ENCODE results near the gene BANK1. TPM values are rescaled to one million over a fixed set of nuclear protein-coding genes. Genes with fewer than 3 reads are reported as not detected.

BANK1 gene
- total and polyA plus RNA-seq, 2 of the 8 experiments (the other 6 are each of a cell fraction or from before 2014, with no cell fraction given) = 0.59 to 0.93 TPM

- DNase-seq (ENCODE audit: low read depth in 1 of 2, low spot score in 2 of 2) (no peak), FAIRE-seq (no peak)
- Histone ChIP-seq H3K4me1 (replicated peaks in 1 of 4; ENCODE audit: control insufficient read depth in 3 of 4, insufficient read depth in 4 of 4, low read length in 3 of 4) (no peaks in the 10 kb centered on the region), H2AFZ (ENCODE audit: low read length) (no peak overlapping the region), H3K4me3 (ENCODE audit: extremely low read depth in 1 of 4, insufficient read depth in 2 of 4, low read depth in 3 of 4, low read length in 4 of 4) (no peak overlapping the region), H3K9me3 (ENCODE audit: insufficient read depth in 2 of 2, low read depth in 1 of 2, low read length in 1 of 2) (no peaks in the 10 kb centered on the region), H2BK5ac (ENCODE audit: low read depth, low read length) (no peak overlapping the region), H2BK20ac (ENCODE audit: low read length) (no peak overlapping the region), H2AK5ac (ENCODE audit: low read depth, low read length) (no peak overlapping the region), H3K79me2 (ENCODE audit: control insufficient read depth in 1 of 2, insufficient read depth in 2 of 2, low read length in 2 of 2) (no peaks in the 10 kb centered on the region), H3K23ac (ENCODE audit: insufficient read length) (no peak overlapping the region), H3K9ac (replicated peaks in 1 of 4; ENCODE audit: extremely low read depth in 1 of 4, low read depth in 3 of 4, low read length in 3 of 4) (no peak overlapping the region), H3K18ac (ENCODE audit: extremely low read depth, low read length) (no peak overlapping the region), H3K14ac (ENCODE audit: insufficient read length) (no peak overlapping the region), H3K4me2 (ENCODE audit: insufficient read depth in 1 of 2, low read depth in 2 of 2, low read length in 2 of 2) (no peak overlapping the region), H3K27me3 (replicated peaks in 1 of 4; ENCODE audit: control insufficient read depth in 3 of 4, extremely low read depth in 1 of 4, insufficient read depth in 3 of 4, low read length in 3 of 4) (no peaks in the 10 kb centered on the region), H3K56ac (replicated peaks; ENCODE audit: insufficient read length, low read depth, low read length) (no peak overlapping the region), H3K36me3 (ENCODE audit: control insufficient read depth in 2 of 4, insufficient read depth in 4 of 4, low read length in 3 of 4) (no peaks in the 10 kb centered on the region), H3K79me1 (ENCODE audit: low read depth, low read length) (no peaks in the 10 kb centered on the region), H4K20me1 (replicated peaks in 1 of 2; ENCODE audit: control insufficient read depth in 1 of 2, insufficient read depth in 2 of 2, low read length in 2 of 2) (no peaks in the 10 kb centered on the region), H4K91ac (replicated peaks; ENCODE audit: insufficient read length, low read length) (no peak overlapping the region), H2BK15ac (ENCODE audit: low read length) (no peak overlapping the region), H3K27ac (ENCODE audit: low read depth, low read length) (no peak overlapping the region), H3K23me2 (ENCODE audit: low read depth, low read length) (no peaks in the 10 kb centered on the region; the same call in 1 of the 2 replicates), H4K8ac (ENCODE audit: extremely low read depth, insufficient read depth, low read length) (no peak overlapping the region), H4K5ac (ENCODE audit: insufficient read length, low read depth, low read length) (no peak overlapping the region), H3K4ac (replicated peaks; ENCODE audit: insufficient read length, low read depth, low read length) (no peak overlapping the region), H2BK120ac (replicated peaks; ENCODE audit: low read depth, low read length) (no peak overlapping the region), H2BK12ac (ENCODE audit: low read depth, low read length) (no peak overlapping the region)
- CTCF ChIA-PET (ENCODE audit: partially characterized antibody) = interaction anchor here (0.7 kb wide), 2 partner anchors 204 to 448 kb away, joined by 3 to 4 read pairs; no protein-coding TSS in a partner anchor
- POLR2A ChIA-PET (ENCODE audit: partially characterized antibody) = no interaction called here
- WGBS, 2 experiments (ENCODE audit: extremely low coverage in 1 of 2, insufficient coverage in 1 of 2, insufficient read length in 1 of 2, insufficient replicate concordance in 2 of 2, low coverage in 1 of 2, low lambda C conversion rate in 2 of 2, missing lambda C conversion rate in 1 of 2) = 81% methylated on average over 4 of the region's 4 CpGs; no CpG with 5 or more reads in 1 of the 2 experiments
- TF ChIP-seq RNF2 (IDR thresholded peaks at IDR 0.05; ENCODE audit: borderline replicate concordance, low read depth, low read length, missing control alignments, poor library complexity, severe bottlenecking) (no peak), EP300 (IDR thresholded peaks at IDR 0.05; ENCODE audit: borderline replicate concordance in 1 of 2, low read depth in 2 of 2, low read length in 2 of 2) (no peak), SIN3A (conservative IDR thresholded peaks at IDR 0.05 in 1 of 2, IDR thresholded peaks at IDR 0.05 in 1 of 2; ENCODE audit: low read depth in 1 of 2, low read length in 2 of 2) (no peak), NANOG (IDR thresholded peaks at IDR 0.05; ENCODE audit: insufficient read depth, low read depth, low read length, poor library complexity, severe bottlenecking) (no peak), GABPA (IDR thresholded peaks at IDR 0.05; ENCODE audit: borderline replicate concordance, insufficient read depth, low read length) (no peak), HDAC6 (IDR thresholded peaks at IDR 0.05; ENCODE audit: low read depth, low read length) (no peak), PHF8 (conservative IDR thresholded peaks at IDR 0.05; ENCODE audit: low read depth, low read length) (no peak), MAFK (IDR thresholded peaks at IDR 0.05; ENCODE audit: low read depth, low read length) (no peak), SAP30 (IDR thresholded peaks at IDR 0.05; ENCODE audit: insufficient read depth, insufficient replicate concordance, low read length) (no peak), CHD1 (IDR thresholded peaks at IDR 0.05; ENCODE audit: low read depth, low read length) (no peak), TBP (IDR thresholded peaks at IDR 0.05; ENCODE audit: low read depth, low read length) (no peak)
- TF ChIP-seq, protein P1, sequence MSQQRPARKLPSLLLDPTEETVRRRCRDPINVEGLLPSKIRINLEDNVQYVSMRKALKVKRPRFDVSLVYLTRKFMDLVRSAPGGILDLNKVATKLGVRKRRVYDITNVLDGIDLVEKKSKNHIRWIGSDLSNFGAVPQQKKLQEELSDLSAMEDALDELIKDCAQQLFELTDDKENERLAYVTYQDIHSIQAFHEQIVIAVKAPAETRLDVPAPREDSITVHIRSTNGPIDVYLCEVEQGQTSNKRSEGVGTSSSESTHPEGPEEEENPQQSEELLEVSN (IDR thresholded peaks at IDR 0.05) = no peak
Measured at GRCh38 chr4:102057122-102057521, 266.6 kb downstream of the BANK1 start.
